GM12801 (cell line): ENCODE data around the gene IQUB.

Experiments
- CTCF ChIP-seq: IDR thresholded peaks from one replicate; pipeline ENCODE4 v1.5.1; 2011; ENCODE audit warnings: control low read depth; ENCODE audit not compliant: insufficient read length; ENCODE audit errors: extremely low read depth

Gene IQUB

GRCh38 chr7:123557398-123558288 lies 23.2 kb upstream of the IQUB start, which contains the start of gene NDUFA5:
Gene NDUFA5 (minus strand): TSS chr7:123557818. CDS start chr7:123557795, 23 bp downstream.
- no peak for TF ChIP-seq CTCF

GRCh38 chr7:123557016-123557397 lies 22.6 kb upstream of the IQUB start:
- TF ChIP-seq CTCF = no peak

- TF ChIP-seq CTCF = no peak
Observed at GRCh38 chr7:123555484-123555883, 21.1 kb upstream of the IQUB start.

GRCh38 chr7:123553159-123553558 lies 18.8 kb upstream of the IQUB start:
- no peak for TF ChIP-seq CTCF

GRCh38 chr7:123552641-123553040 lies 18.2 kb upstream of the IQUB start:
- TF ChIP-seq CTCF = no peak

GRCh38 chr7:123548406-123548805 lies 14.0 kb upstream of the IQUB start:
- no peak for TF ChIP-seq CTCF

- TF ChIP-seq CTCF = no peak
Observed at GRCh38 chr7:123539871-123540270, 5.5 kb upstream of the IQUB start.
